Osteoblast (primary cell): ENCODE results near the gene SLC23A3. TPM values are rescaled to one million over a fixed set of nuclear protein-coding genes. Genes with fewer than 3 reads are reported as not detected.

Experiments used
- DNase-seq: peaks from one replicate; pipeline ENCODE4 v3.0.0; 2011; ENCODE audit warnings: low spot score, mixed read lengths; ENCODE audit not compliant: insufficient read length; ENCODE audit errors: missing footprints
- H2AFZ ChIP-seq: 2 replicates; pipeline ENCODE4 v1.6.0; 2011; ENCODE audit warnings: mild to moderate bottlenecking, low read length
- H3K27ac ChIP-seq: 2 replicates; pipeline ENCODE4 v1.5.1; 2011; ENCODE audit warnings: mild to moderate bottlenecking, low read depth, low read length, moderate library complexity
- H3K27me3 ChIP-seq: 2 replicates; pipeline ENCODE4 v1.6.0; 2012; ENCODE audit warnings: mild to moderate bottlenecking, control low read depth, inconsistent platforms, low read length, moderate library complexity; ENCODE audit not compliant: insufficient read depth
- H3K36me3 ChIP-seq: 2 replicates; pipeline ENCODE4 v1.5.1; 2011; ENCODE audit warnings: mild to moderate bottlenecking, low read length, control low read depth, moderate library complexity; ENCODE audit not compliant: insufficient read depth
- H3K4me1 ChIP-seq: 2 replicates; pipeline ENCODE4 v1.5.1; 2011; ENCODE audit warnings: mild to moderate bottlenecking, low read length, control low read depth, moderate library complexity; ENCODE audit not compliant: insufficient read depth
- H3K4me2 ChIP-seq: 2 replicates; pipeline ENCODE4 v1.6.0; 2011; ENCODE audit warnings: mild to moderate bottlenecking, low read length; ENCODE audit not compliant: insufficient read depth
- H3K4me3 ChIP-seq: fragments of 200-600 bp; sonication (generic); 3 replicates; pipeline ENCODE4 v1.5.1; 2012; ENCODE audit warnings: mild to moderate bottlenecking, low read length, inconsistent platforms; ENCODE audit not compliant: insufficient read depth
- H3K79me2 ChIP-seq: 2 replicates; pipeline ENCODE4 v1.6.0; 2012; ENCODE audit warnings: mild to moderate bottlenecking, low read length, control low read depth, inconsistent platforms; ENCODE audit not compliant: insufficient read depth
- H3K9me3 ChIP-seq: 2 replicates; pipeline ENCODE4 v1.5.1; 2011; ENCODE audit warnings: low read depth, low read length, control low read depth
- H4K20me1 ChIP-seq: 2 replicates; pipeline ENCODE4 v1.6.0; 2012; ENCODE audit warnings: mild to moderate bottlenecking, low read length, control low read depth; ENCODE audit not compliant: insufficient read depth
- total RNA-seq: library from RNA; depleted of rRNA; stranded (reverse); fragments of >200 nt; gene quantifications from 2 replicates; pipeline ENCODE4 v1.2.3, GENCODE V29; 2012
- TF ChIP-seq, protein P1 (sequence below): IDR thresholded peaks from 2 replicates; pipeline ENCODE4 v1.5.1; 2011; ENCODE audit warnings: mild to moderate bottlenecking, low read depth, low read length, moderate library complexity; ENCODE audit errors: extremely low read depth

SLC23A3 gene
- total RNA-seq, 1 donor = 1.4 TPM

DNA sequence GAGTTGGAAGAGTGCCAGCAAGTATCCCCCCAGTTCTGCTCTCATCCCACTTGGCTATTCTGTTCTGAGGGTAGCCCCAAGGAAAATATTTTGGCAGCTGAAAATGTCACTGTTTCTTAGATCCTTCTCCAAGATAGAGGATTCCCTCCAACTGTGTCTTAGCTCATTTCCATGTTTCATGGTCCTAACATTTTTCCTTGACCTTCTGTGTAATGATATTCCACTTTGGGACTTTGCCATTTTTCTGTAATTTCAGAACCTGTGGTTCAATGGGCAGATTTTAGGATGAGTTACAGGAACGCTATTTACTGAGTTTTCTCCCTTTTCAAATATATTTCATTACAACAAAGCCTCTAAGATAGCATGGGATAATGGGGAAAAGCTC is 44.0 kb downstream of the SLC23A3 start:
- H3K4me3 ChIP-seq = peak overlapping the region; percentile 27
- no peak for DNase-seq
- no peaks in the 10 kb centered on the region for H3K36me3 ChIP-seq
- no peaks in the 10 kb centered on the region for H3K79me2 ChIP-seq
- no peaks in the 10 kb centered on the region for H3K27me3 ChIP-seq
- no peak overlapping the region for H2AFZ ChIP-seq
- H3K4me1 ChIP-seq = peaks cover 24% of the 10 kb centered on the region
- peak overlapping the region; percentile 59 for H3K4me2 ChIP-seq
- peaks cover 14% of the 10 kb centered on the region for H4K20me1 ChIP-seq
- TF ChIP-seq, protein P1, sequence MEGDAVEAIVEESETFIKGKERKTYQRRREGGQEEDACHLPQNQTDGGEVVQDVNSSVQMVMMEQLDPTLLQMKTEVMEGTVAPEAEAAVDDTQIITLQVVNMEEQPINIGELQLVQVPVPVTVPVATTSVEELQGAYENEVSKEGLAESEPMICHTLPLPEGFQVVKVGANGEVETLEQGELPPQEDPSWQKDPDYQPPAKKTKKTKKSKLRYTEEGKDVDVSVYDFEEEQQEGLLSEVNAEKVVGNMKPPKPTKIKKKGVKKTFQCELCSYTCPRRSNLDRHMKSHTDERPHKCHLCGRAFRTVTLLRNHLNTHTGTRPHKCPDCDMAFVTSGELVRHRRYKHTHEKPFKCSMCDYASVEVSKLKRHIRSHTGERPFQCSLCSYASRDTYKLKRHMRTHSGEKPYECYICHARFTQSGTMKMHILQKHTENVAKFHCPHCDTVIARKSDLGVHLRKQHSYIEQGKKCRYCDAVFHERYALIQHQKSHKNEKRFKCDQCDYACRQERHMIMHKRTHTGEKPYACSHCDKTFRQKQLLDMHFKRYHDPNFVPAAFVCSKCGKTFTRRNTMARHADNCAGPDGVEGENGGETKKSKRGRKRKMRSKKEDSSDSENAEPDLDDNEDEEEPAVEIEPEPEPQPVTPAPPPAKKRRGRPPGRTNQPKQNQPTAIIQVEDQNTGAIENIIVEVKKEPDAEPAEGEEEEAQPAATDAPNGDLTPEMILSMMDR = no peak
- peak overlapping the region; percentile 60 for H3K27ac ChIP-seq
- H3K9me3 ChIP-seq = no peaks in the 10 kb centered on the region

DNA sequence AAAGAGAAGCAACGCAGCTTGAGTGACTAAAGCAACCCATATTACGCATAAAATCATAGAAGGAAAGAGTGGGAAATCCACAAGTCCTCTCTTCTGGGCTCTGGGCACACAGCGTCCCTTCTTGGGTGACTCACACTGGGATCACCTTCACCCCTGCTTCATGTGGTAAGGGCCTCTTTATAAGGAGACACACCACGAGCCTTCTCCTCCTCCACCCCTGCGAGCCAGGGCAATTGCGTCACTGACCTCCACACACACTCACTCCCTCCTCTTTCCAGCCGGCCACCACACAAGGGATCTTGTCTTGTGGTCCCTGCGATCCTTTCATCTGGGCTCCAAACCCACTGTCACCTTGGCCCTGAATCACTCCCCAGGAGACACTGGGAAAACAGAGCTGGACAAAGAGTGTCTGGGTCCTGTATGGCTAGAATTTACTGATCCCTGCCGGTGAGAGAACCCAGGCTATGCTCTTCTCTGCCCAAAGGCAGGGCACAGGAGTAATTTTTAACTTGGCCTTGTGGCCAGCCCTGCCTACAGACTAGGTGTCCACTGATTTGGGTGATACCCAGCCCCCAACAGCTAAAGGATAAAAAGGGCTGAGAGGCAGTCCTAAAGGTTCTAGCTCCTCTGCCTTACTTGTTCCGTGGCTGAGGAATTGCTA is 44.5 kb downstream of the SLC23A3 start:
- peak; percentile 96 for DNase-seq
- no peaks in the 10 kb centered on the region for H3K36me3 ChIP-seq
- peaks cover 14% of the 10 kb centered on the region for H4K20me1 ChIP-seq
- TF ChIP-seq, protein P1 = no peak
- no peaks in the 10 kb centered on the region for H3K9me3 ChIP-seq
- H3K27ac ChIP-seq = peak overlapping the region; percentile 60
- peaks cover 24% of the 10 kb centered on the region for H3K4me1 ChIP-seq
- no peaks in the 10 kb centered on the region for H3K79me2 ChIP-seq
- H2AFZ ChIP-seq = no peak overlapping the region
- H3K4me3 ChIP-seq = peak overlapping the region; percentile 27
- H3K27me3 ChIP-seq = no peaks in the 10 kb centered on the region
- peak overlapping the region; percentile 59 for H3K4me2 ChIP-seq

DNA sequence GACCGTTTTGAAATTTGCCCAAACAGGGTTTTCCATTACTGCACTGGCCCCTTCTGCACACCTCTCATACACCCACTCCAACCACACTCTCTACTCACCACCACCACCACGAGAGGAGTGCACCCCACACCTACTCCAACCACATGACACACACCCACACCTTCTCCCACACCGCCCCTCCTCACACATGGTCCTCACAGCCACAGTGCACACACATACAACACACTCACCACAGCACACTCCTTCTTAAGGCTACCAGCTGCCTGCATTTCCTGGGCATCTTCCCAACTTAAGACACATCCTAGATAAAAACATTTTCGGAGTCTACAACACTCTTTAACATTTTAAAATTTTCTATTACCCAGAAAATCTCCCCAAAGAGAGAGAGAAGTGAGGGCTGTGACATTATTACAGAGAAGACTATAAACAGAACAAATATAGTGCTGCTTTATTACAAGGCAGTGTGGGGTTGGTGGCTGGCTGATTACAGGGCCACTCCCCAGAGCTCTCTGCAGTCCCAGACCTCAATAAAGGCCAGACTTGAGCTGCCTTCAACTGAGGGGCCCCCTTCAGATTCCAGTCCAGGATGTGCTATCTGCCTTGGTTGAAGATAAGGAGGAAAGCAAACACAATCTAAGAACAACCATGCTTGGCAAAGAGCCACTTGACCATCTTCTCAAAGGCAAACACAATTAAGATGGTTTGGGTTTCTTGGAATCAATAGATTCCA is 45.3 kb downstream of the SLC23A3 start:
- no peak overlapping the region for H2AFZ ChIP-seq
- H3K4me1 ChIP-seq = peaks cover 24% of the 10 kb centered on the region
- peaks cover 19% of the 10 kb centered on the region for H4K20me1 ChIP-seq
- no peaks in the 10 kb centered on the region for H3K79me2 ChIP-seq
- peak overlapping the region; percentile 60 for H3K27ac ChIP-seq
- H3K36me3 ChIP-seq = no peaks in the 10 kb centered on the region
- H3K9me3 ChIP-seq = no peaks in the 10 kb centered on the region
- peak; percentile 74 for DNase-seq
- H3K4me2 ChIP-seq = peak overlapping the region; percentile 59
- TF ChIP-seq, protein P1 = no peak
- no peak overlapping the region for H3K4me3 ChIP-seq
- no peaks in the 10 kb centered on the region for H3K27me3 ChIP-seq
